PC-9 (cell line): Measurements from ENCODE around the gene POLRMT. TPM values are rescaled to one million over a fixed set of nuclear protein-coding genes. Genes with fewer than 3 reads are reported as not detected.
A peak's percentile ranks its signal among the peaks of the same experiment; 100 is the strongest.
"Not testable (repeated sequence)": the region's sequence is repeated elsewhere in the genome, so short reads cannot be mapped to it uniquely, and the experiment has no call there.

ENCODE experiments used
- BruUV-seq: library from RNA; stranded (reverse); fragments of 400-500 nt; replicated peaks from 2 replicates; lab custom pipeline; 2021; lab: Mats Ljungman, UMichigan
- CTCF ChIA-PET: fragments of 300-600 bp; sonication (Branson Sonifier 250); formaldehyde crosslinking; loops from one replicate; lab custom pipeline; 2022; ENCODE audit warnings: antibody characterized with exemption; lab: Charles Lee
- POLR2A ChIA-PET: fragments of 300-600 bp; sonication (Branson Sonifier 250); formaldehyde crosslinking; loops from one replicate; lab custom pipeline; 2022; ENCODE audit warnings: antibody characterized with exemption; ENCODE audit not compliant: unreplicated experiment; lab: Charles Lee
- DNase-seq, 2 experiments: peaks; one replicate each; pipeline versions ENCODE4 v3.0.0 to v3.0.0-alpha.2; 2015 to 2022; ENCODE audit warnings: mixed read lengths in 1 of 2
- H2AFZ ChIP-seq: fragments of 200-600 bp; sonication (generic); 2 replicates; pipeline ENCODE4 v1.8.1; 2017; ENCODE audit warnings: antibody characterized with exemption
- H3F3A ChIP-seq: fragments of 200-600 bp; sonication (generic); 2 replicates; pipeline ENCODE4 v1.8.1; 2017; ENCODE audit warnings: antibody characterized with exemption, mild to moderate bottlenecking, low read depth; ENCODE audit not compliant: insufficient read depth
- H3K27ac ChIP-seq: fragments of 200-600 bp; sonication (generic); 2 replicates; pipeline ENCODE4 v1.6.1; 2016; ENCODE audit warnings: mixed run types
- H3K27me3 ChIP-seq: fragments of 200-600 bp; sonication (generic); 2 replicates; pipeline ENCODE4 v1.6.1; 2016; ENCODE audit warnings: low read depth, mixed run types; ENCODE audit not compliant: insufficient read depth
- H3K36me3 ChIP-seq: fragments of 200-600 bp; sonication (generic); 2 replicates; pipeline ENCODE4 v1.6.1; 2016; ENCODE audit warnings: low read depth, mixed run types
- H3K4me1 ChIP-seq: fragments of 200-600 bp; sonication (generic); replicated peaks from 2 replicates; pipeline ENCODE4 v1.6.1; 2016; ENCODE audit warnings: mixed run types; ENCODE audit not compliant: insufficient read depth
- H3K4me2 ChIP-seq: fragments of 200-600 bp; sonication (generic); 2 replicates; pipeline ENCODE4 v1.6.1; 2017; ENCODE audit warnings: mixed run types
- H3K4me3 ChIP-seq: fragments of 200-600 bp; sonication (generic); 2 replicates; pipeline ENCODE4 v1.6.1; 2016; ENCODE audit warnings: mixed run types
- H3K79me2 ChIP-seq: fragments of 200-600 bp; sonication (generic); 2 replicates; pipeline ENCODE4 v1.6.1; 2017; ENCODE audit warnings: low read depth, mixed run types
- H3K9me2 ChIP-seq: fragments of 200-600 bp; sonication (generic); 2 replicates; pipeline ENCODE4 v1.8.1; 2017; ENCODE audit warnings: mild to moderate bottlenecking; ENCODE audit not compliant: insufficient read depth
- H3K9me3 ChIP-seq: fragments of 200-600 bp; sonication (generic); 2 replicates; pipeline ENCODE4 v1.8.1; 2016; ENCODE audit warnings: low read depth; ENCODE audit not compliant: insufficient read depth
- H4K20me1 ChIP-seq: fragments of 200-600 bp; sonication (generic); 2 replicates; pipeline ENCODE4 v1.8.1; 2017; ENCODE audit not compliant: insufficient read depth
- CTCF ChIP-seq: fragments of 200-600 bp; sonication (generic); conservative IDR thresholded peaks from 2 replicates; pipeline ENCODE4 v1.6.1; 2017; ENCODE audit warnings: mixed run types, antibody characterized with exemption, mild to moderate bottlenecking, moderate library complexity
- EZH2 ChIP-seq: fragments of 200-600 bp; sonication (generic); IDR thresholded peaks from 2 replicates; pipeline ENCODE4 v1.8.0; 2017; ENCODE audit warnings: antibody characterized with exemption, low read depth
- intact Hi-C: fragments of 100-400 bp; cut with micrococcal nuclease; formaldehyde crosslinking; loops from one replicate; pipeline ENCODE4 v1.10.0; 2022; ENCODE audit not compliant: unreplicated experiment
- total RNA-seq: library from RNA; stranded (reverse); gene quantifications from 2 replicates; pipeline ENCODE4 v1.2.3, GENCODE V29; 2021

The POLRMT gene
- total RNA-seq, 1 experiment from 2014 or later: 46.4 TPM

- TF ChIP-seq CTCF (no peak), EZH2 (no peak)
- H3K27ac ChIP-seq: no peak overlapping the region
- POLR2A ChIA-PET: interaction anchor here (0.6 to 1.5 kb wide), 3 partner anchors 120 to 425 kb away, joined by 8 to 16 read pairs (median 12); no protein-coding TSS in a partner anchor
These were observed 42.6 kb upstream of the POLRMT start for GRCh38 chr19:676007-676338.

DNA sequence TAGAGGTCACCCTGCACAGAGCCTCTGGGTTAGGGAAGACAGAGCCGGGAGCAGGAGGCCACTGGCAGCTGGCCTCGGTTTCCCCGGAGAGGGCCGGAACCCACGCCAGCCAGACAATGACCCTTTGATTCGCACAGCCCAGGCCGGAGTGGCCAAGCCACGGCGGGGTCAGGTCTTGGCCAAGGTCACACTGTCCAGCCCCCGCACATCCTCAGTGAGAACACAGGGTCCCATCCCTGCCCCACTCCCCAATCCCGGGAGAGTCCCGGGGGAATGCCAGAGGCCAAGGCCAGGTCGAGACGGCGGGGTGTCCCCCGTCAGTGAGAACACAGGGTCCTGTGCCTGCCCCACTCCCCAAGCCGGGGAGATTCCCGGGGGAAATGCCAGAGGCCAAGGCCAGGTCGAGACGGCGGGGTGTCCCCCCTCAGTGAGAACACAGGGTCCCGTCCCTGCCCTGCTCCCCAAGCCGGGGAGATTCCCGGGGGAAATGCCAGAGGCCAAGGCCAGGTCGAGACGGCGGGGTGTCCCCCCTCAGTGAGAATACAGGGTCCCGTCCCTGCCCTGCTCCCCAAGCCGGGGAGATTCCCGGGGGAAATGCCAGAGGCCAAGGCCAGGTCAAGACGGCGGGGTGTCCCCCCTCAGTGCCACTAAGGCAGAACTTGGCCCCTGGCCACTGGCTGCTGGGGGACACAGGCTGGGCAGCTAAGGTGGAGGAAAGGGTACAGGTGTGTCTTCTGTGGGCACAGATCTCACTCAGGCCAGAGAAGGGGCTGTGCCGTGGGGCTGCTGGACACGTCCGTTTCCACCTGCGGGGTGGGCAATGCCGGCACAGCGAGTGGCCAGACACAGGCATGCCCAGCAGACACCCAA is 41.2 kb upstream of the POLRMT start:
- H3F3A ChIP-seq: peaks cover 26% of the 10 kb centered on the region
- no peaks in the 10 kb centered on the region for H3K9me2 ChIP-seq
- no peak overlapping the region for H2AFZ ChIP-seq
- TF ChIP-seq CTCF: no peak
- TF ChIP-seq EZH2: no peak
- H3K4me1 ChIP-seq: peaks cover 30% of the 10 kb centered on the region
- H3K4me2 ChIP-seq: no peak overlapping the region
- H4K20me1 ChIP-seq: no peaks in the 10 kb centered on the region
- H3K9me3 ChIP-seq: no peaks in the 10 kb centered on the region
- CTCF ChIA-PET: no interaction called here
- H3K27me3 ChIP-seq: no peaks in the 10 kb centered on the region
- intact Hi-C loops: no loop called here
- H3K27ac ChIP-seq: no peak overlapping the region
- DNase-seq: no peak
- no TSS peak for BruUV-seq
- H3K79me2 ChIP-seq: peaks cover 17% of the 10 kb centered on the region
- H3K36me3 ChIP-seq: no peaks in the 10 kb centered on the region
- no peak overlapping the region for H3K4me3 ChIP-seq
- POLR2A ChIA-PET: no interaction called here

More at GRCh38 chr19:676007-676338, 42.6 kb upstream of the POLRMT start:
- Histone ChIP-seq H3K4me3 (no peak overlapping the region; the same call in 1 of the 2 replicates), H3K79me2 (peaks cover 19% of the 10 kb centered on the region), H3K9me2 (no peaks in the 10 kb centered on the region), H3K4me1 (peaks cover 30% of the 10 kb centered on the region), H3F3A (peaks cover 26% of the 10 kb centered on the region), H3K36me3 (no peaks in the 10 kb centered on the region), H3K27me3 (no peaks in the 10 kb centered on the region), H3K9me3 (no peaks in the 10 kb centered on the region), H3K4me2 (peak overlapping the region; percentile 95), H4K20me1 (no peaks in the 10 kb centered on the region), H2AFZ (no peak overlapping the region)
- CTCF ChIA-PET: no interaction called here
- no peak for DNase-seq
- intact Hi-C loops: no loop called here
- no TSS peak for BruUV-seq

DNA sequence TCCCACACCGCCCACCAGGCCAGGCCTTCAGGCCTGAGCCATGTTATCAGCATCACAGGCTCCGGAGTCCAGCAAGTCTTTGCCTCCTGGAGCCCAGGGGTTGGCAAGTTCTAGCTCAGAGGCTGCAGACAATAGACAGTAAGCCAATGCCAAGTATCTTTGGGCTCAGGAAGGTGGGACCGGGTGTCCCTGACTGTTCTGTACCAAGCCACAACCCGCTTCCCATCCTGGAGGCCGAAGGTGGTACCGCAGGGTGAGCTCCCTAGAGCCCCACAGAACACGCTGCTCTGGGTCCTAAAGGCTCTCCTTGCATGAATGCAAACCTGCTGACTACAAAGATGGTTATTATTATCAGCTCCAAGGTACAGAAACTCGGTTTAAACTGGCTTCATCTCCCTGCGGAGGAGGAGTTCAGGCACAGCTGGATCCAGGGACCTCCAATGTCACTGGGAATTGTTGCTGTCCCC is 37.3 kb upstream of the POLRMT start:
- no peaks in the 10 kb centered on the region for H3K9me3 ChIP-seq
- no peaks in the 10 kb centered on the region for H3K36me3 ChIP-seq
- no peak for TF ChIP-seq CTCF
- TF ChIP-seq EZH2: no peak
- H3K4me1 ChIP-seq: peaks cover 5% of the 10 kb centered on the region
- no peaks in the 10 kb centered on the region for H3K9me2 ChIP-seq
- ChIA-PET CTCF (interaction anchor here (0.6 kb wide), 1 partner anchor 71 kb away, joined by 3 read pairs; no protein-coding TSS in a partner anchor), POLR2A (no interaction called here)
- no TSS peak for BruUV-seq
- H3K27ac ChIP-seq: no peak overlapping the region
- peaks cover 11% of the 10 kb centered on the region; the same call in 1 of the 2 replicates for H3F3A ChIP-seq
- no peak overlapping the region for H3K4me2 ChIP-seq
- no peak for DNase-seq
- no peaks in the 10 kb centered on the region for H3K79me2 ChIP-seq
- no peaks in the 10 kb centered on the region for H3K27me3 ChIP-seq
- intact Hi-C loops: no loop called here
- no peak overlapping the region for H2AFZ ChIP-seq
- H4K20me1 ChIP-seq: no peaks in the 10 kb centered on the region
- H3K4me3 ChIP-seq: no peak overlapping the region

DNA sequence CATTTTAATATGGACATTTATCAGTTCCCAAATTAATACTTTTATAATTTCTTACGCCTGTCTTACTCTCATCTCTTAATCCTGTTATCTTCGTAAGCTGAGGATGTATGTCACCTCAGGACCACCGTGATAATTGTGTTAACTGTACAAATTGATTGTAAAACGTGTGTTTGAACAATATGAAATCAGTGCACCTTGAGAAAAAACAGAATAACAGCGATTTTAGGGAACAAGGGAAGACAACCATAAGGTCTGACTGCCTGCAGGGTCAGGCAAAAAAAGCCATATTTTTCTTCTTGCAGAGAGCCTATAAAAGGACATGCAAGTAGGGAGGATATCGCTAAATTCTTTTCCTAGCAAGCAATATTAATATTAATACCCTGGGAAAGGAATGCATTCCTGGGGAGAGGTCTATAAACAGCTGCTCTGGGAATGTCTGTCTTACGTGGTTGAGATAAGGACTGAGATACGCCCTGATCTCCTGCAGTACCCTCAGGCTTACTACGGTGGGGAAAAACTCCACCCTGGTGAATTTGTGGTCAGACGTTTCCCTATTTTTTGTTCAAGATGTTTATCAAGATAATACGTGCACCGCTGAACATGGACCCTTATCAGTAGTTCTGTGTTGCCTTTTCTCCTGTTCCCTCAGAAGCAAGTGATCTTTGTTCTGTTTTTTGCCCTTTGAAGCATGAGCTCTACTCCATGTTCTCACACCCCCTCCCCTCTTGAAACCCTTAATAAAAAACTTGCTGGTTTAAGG is 35.5 kb upstream of the POLRMT start:
- H3K9me2 ChIP-seq, H3K27ac ChIP-seq, H3K4me1 ChIP-seq, H3K4me3 ChIP-seq, H3K9me3 ChIP-seq, H3K4me2 ChIP-seq, CTCF ChIA-PET, H3K79me2 ChIP-seq, H3K36me3 ChIP-seq, H3K27me3 ChIP-seq, DNase-seq, H2AFZ ChIP-seq, H3F3A ChIP-seq, H4K20me1 ChIP-seq, BruUV-seq: not testable (repeated sequence)
- intact Hi-C loops: loop anchor here (10.0 kb wide), 1 partner anchor 256 kb away; the partner anchor contains the start of gene ARID3A
- POLR2A ChIA-PET: interaction anchor here (0.6 to 0.7 kb wide), 2 partner anchors 161 to 205 kb away, joined by 3 read pairs; no protein-coding TSS in a partner anchor
